Mesendoderm (in vitro differentiated cells): Measurements from ENCODE around the gene FTCD.

ENCODE experiments used
- DNase-seq: peaks from one replicate; pipeline ENCODE4 v3.0.0; 2013
- H2AK5ac ChIP-seq: 2 replicates; pipeline ENCODE4 v1.6.1; 2013; ENCODE audit warnings: low read length, inconsistent platforms
- H2BK120ac ChIP-seq: 2 replicates; pipeline ENCODE4 v1.6.1; 2013; ENCODE audit warnings: low read depth, mild to moderate bottlenecking, low read length, moderate library complexity, mixed read lengths
- H2BK15ac ChIP-seq: replicated peaks from 2 replicates; pipeline ENCODE4 v1.6.1; 2013; ENCODE audit warnings: low read depth, mild to moderate bottlenecking, moderate library complexity
- H2BK5ac ChIP-seq: 2 replicates; pipeline ENCODE4 v1.6.1; 2013; ENCODE audit warnings: low read length, inconsistent platforms
- H3K18ac ChIP-seq: 2 replicates; pipeline ENCODE4 v1.6.1; 2013; ENCODE audit warnings: mild to moderate bottlenecking, low read length, mixed read lengths
- H3K23ac ChIP-seq: one replicate; pipeline ENCODE4 v1.6.1; 2013; ENCODE audit warnings: low read length
- H3K27ac ChIP-seq: 2 replicates; pipeline ENCODE4 v1.5.1; 2013; ENCODE audit warnings: low read depth, mild to moderate bottlenecking, inconsistent platforms, low read length, moderate library complexity
- H3K27me3 ChIP-seq: 2 replicates; pipeline ENCODE4 v1.6.1; 2013; ENCODE audit warnings: low read length, control low read depth, mild to moderate bottlenecking, inconsistent platforms; ENCODE audit not compliant: insufficient read depth, poor library complexity
- H3K36me3 ChIP-seq: 2 replicates; pipeline ENCODE4 v1.6.1; 2013; ENCODE audit warnings: low read length, inconsistent platforms; ENCODE audit not compliant: control insufficient read depth, insufficient read depth
- H3K4ac ChIP-seq: one replicate; pipeline ENCODE4 v1.6.1; 2013; ENCODE audit warnings: low read depth, mild to moderate bottlenecking, low read length, moderate library complexity
- H3K4me1 ChIP-seq: 2 replicates; pipeline ENCODE4 v1.6.1; 2013; ENCODE audit warnings: low read depth, low read length, inconsistent platforms; ENCODE audit not compliant: control insufficient read depth
- H3K4me2 ChIP-seq: 2 replicates; pipeline ENCODE4 v1.6.1; 2013; ENCODE audit warnings: low read length
- H3K4me3 ChIP-seq: 2 replicates; pipeline ENCODE4 v1.5.1; 2013; ENCODE audit warnings: mild to moderate bottlenecking, low read length
- H3K56ac ChIP-seq: one replicate; pipeline ENCODE4 v1.6.1; 2013; ENCODE audit warnings: low read length
- H3K79me1 ChIP-seq: 2 replicates; pipeline ENCODE4 v1.6.1; 2013; ENCODE audit warnings: low read length, inconsistent platforms
- H3K79me2 ChIP-seq: 2 replicates; pipeline ENCODE4 v1.6.1; 2013; ENCODE audit warnings: mild to moderate bottlenecking, low read length; ENCODE audit not compliant: control insufficient read depth, insufficient read depth
- H3K9ac ChIP-seq: 2 replicates; pipeline ENCODE4 v1.6.1; 2013; ENCODE audit warnings: low read length, inconsistent platforms
- H4K5ac ChIP-seq: one replicate; pipeline ENCODE4 v1.6.1; 2013; ENCODE audit warnings: low read length
- H4K8ac ChIP-seq: one replicate; pipeline ENCODE4 v1.6.1; 2013; ENCODE audit warnings: low read depth, mild to moderate bottlenecking, control low read depth, low read length, moderate library complexity
- WGBS: extraction: QIAGEN DNeasy Blood & Tissue Kit; methylation state at CpG from one replicate; pipeline ENCODE4 v1.1.7; 2013; ENCODE audit warnings: low lambda C conversion rate, missing lambda C conversion rate; ENCODE audit not compliant: insufficient coverage; ENCODE audit errors: extremely low coverage; 5-methylcytosine and 5-hydroxymethylcytosine counted together

The FTCD gene

GRCh38 chr21:46135782-46136395 lies 19.5 kb downstream of the FTCD start:
- no peak overlapping the region for H3K4me2 ChIP-seq
- no peaks in the 10 kb centered on the region for H3K79me2 ChIP-seq
- no peak overlapping the region for H2BK120ac ChIP-seq
- no peak for DNase-seq
- no CpG with 5 or more reads among the region's 7 CpGs for WGBS
- H2AK5ac ChIP-seq = no peak overlapping the region
- no peaks in the 10 kb centered on the region for H3K36me3 ChIP-seq
- H2BK5ac ChIP-seq = no peak overlapping the region
- H3K27ac ChIP-seq = no peak overlapping the region
- H4K5ac ChIP-seq = no peak overlapping the region
- no peak overlapping the region for H3K23ac ChIP-seq
- H3K4me1 ChIP-seq = no peaks in the 10 kb centered on the region
- no peak overlapping the region for H3K18ac ChIP-seq
- no peak overlapping the region for H3K56ac ChIP-seq
- no peak overlapping the region for H4K8ac ChIP-seq
- no peak overlapping the region for H3K4me3 ChIP-seq
- no peak overlapping the region for H2BK15ac ChIP-seq
- no peaks in the 10 kb centered on the region for H3K79me1 ChIP-seq
- no peak overlapping the region for H3K9ac ChIP-seq
- no peak overlapping the region for H3K4ac ChIP-seq
- H3K27me3 ChIP-seq = no peaks in the 10 kb centered on the region

GRCh38 chr21:46131838-46132651 lies 23.3 kb downstream of the FTCD start:
- Histone ChIP-seq H3K79me2 (no peaks in the 10 kb centered on the region), H3K36me3 (no peaks in the 10 kb centered on the region), H3K4me3 (no peak overlapping the region), H2BK120ac (no peak overlapping the region), H3K18ac (no peak overlapping the region), H3K9ac (no peak overlapping the region), H4K5ac (no peak overlapping the region), H3K23ac (no peak overlapping the region), H2BK5ac (no peak overlapping the region), H2AK5ac (no peak overlapping the region), H3K79me1 (no peaks in the 10 kb centered on the region), H3K4me1 (no peaks in the 10 kb centered on the region), H3K4ac (no peak overlapping the region), H4K8ac (no peak overlapping the region), H3K27ac (no peak overlapping the region), H2BK15ac (no peak overlapping the region), H3K27me3 (no peaks in the 10 kb centered on the region), H3K56ac (no peak overlapping the region), H3K4me2 (no peak overlapping the region)
- no CpG with 5 or more reads among the region's 85 CpGs for WGBS
- no peak for DNase-seq

- no peak overlapping the region for H2AK5ac ChIP-seq
- no peak for DNase-seq
- H3K4me3 ChIP-seq = no peak overlapping the region
- H3K27me3 ChIP-seq = no peaks in the 10 kb centered on the region
- no peak overlapping the region for H3K4ac ChIP-seq
- H2BK120ac ChIP-seq = no peak overlapping the region
- H3K27ac ChIP-seq = no peak overlapping the region
- H2BK5ac ChIP-seq = no peak overlapping the region
- H4K8ac ChIP-seq = no peak overlapping the region
- H3K79me1 ChIP-seq = no peaks in the 10 kb centered on the region
- no peak overlapping the region for H3K18ac ChIP-seq
- no peaks in the 10 kb centered on the region for H3K4me1 ChIP-seq
- H3K79me2 ChIP-seq = no peaks in the 10 kb centered on the region
- no peak overlapping the region for H3K56ac ChIP-seq
- H3K36me3 ChIP-seq = no peaks in the 10 kb centered on the region
- H3K4me2 ChIP-seq = no peak overlapping the region
- H3K9ac ChIP-seq = no peak overlapping the region
- no peak overlapping the region for H3K23ac ChIP-seq
- no peak overlapping the region for H2BK15ac ChIP-seq
- no peak overlapping the region for H4K5ac ChIP-seq
- WGBS = no CpG with 5 or more reads among the region's 4 CpGs
Measured at GRCh38 chr21:46131588-46131837, 23.9 kb downstream of the FTCD start.

DNA sequence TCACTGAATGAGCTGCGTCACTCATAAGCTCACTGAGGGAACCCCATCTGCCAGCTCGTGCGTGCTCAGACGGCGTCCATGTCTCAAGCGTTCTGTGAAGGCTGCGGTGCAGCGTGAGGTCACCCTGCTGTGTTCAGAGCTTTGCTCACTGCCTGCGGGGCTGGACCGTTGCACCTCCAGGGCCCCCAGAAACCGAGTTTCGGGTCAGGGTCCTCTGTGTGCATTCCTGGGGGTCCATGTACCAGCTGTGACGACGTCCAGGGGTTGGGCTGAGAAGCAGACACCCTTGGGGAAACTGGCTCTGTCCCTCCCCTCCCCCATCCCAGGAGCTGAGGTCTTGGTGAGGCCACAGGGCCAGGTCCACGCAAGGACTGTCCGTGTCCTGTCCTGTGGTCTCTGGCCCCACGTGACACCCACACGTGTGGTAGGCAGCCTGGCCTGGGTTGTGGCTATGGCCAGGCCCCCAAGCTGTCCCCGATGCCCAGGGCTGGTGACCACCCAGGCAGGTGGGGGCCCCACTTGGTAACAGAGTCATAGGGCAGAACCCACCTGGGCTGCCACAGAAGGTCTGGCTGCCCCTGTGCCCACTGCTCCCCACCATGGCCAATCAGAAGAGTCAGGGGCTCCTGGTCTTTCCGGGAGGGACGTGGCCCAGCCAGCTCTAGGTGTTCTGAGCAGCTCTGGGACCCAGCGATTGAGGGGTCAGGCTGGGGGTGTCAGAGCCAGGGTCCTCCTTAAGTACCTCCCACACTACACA lies 24.4 kb downstream of the FTCD start:
- Histone ChIP-seq H3K56ac (no peak overlapping the region), H3K4me2 (no peak overlapping the region), H3K9ac (no peak overlapping the region), H4K5ac (no peak overlapping the region), H3K27ac (no peak overlapping the region), H2AK5ac (no peak overlapping the region), H2BK5ac (no peak overlapping the region), H3K4ac (no peak overlapping the region), H2BK120ac (no peak overlapping the region), H3K27me3 (no peaks in the 10 kb centered on the region), H2BK15ac (no peak overlapping the region), H3K4me1 (no peaks in the 10 kb centered on the region), H3K79me2 (no peaks in the 10 kb centered on the region), H3K79me1 (no peaks in the 10 kb centered on the region), H3K36me3 (no peaks in the 10 kb centered on the region), H3K18ac (no peak overlapping the region), H3K23ac (no peak overlapping the region), H4K8ac (no peak overlapping the region), H3K4me3 (no peak overlapping the region)
- no peak for DNase-seq
- no CpG with 5 or more reads among the region's 22 CpGs for WGBS

DNA sequence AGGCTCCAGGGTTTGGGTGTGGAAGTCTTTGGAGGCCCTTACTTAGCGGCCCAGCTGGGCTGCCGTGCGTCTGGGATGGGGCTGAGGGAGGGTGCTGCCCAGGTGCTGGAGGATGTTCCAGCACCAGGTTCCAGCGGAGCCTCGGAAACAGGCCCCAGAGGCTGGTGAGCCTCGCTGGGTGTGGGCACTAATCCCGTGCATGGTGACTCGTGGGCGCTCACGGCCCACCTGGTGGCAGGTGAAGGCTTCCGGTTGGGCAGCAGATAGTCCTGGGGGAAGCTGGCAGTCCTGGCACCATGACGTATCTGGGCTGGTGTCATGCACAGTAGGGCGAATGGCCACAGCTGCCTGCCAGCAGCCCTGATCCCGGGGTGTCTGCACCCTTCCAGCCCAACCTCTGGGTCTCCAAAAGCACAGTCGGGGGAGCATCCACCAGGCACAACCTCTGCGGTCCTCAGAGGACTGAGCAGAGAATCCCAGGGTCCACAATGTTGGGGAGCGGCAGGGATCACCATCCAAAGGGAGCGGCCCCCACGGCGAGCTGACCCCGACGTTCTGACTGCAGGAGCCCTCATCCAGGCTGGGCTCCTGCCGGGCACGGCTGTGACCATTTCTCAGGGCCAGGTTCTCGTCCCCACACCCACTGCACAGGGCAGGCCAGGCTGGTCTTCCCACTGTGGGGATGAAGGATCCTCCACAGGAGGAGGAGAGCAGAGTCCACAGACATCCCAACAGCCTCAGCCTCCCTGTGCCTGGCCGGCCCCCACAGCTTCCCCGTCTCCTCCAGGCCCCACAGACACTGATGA lies 25.3 kb downstream of the FTCD start:
- Histone ChIP-seq H3K4me2 (no peak overlapping the region), H3K18ac (no peak overlapping the region), H4K8ac (no peak overlapping the region), H2AK5ac (no peak overlapping the region), H3K56ac (no peak overlapping the region), H3K27me3 (no peaks in the 10 kb centered on the region), H3K4me1 (no peaks in the 10 kb centered on the region), H3K9ac (no peak overlapping the region), H3K79me2 (no peaks in the 10 kb centered on the region), H2BK15ac (no peak overlapping the region), H2BK120ac (no peak overlapping the region), H2BK5ac (no peak overlapping the region), H3K4ac (no peak overlapping the region), H3K23ac (no peak overlapping the region), H3K79me1 (no peaks in the 10 kb centered on the region), H4K5ac (no peak overlapping the region), H3K27ac (no peak overlapping the region), H3K4me3 (no peak overlapping the region), H3K36me3 (no peaks in the 10 kb centered on the region)
- WGBS = no CpG with 5 or more reads among the region's 27 CpGs
- DNase-seq = no peak
